WTC11 (cell line): ENCODE results near the gene RAMP1.

Source experiments
- ESRRA ChIP-seq: sonication (generic); formaldehyde crosslinking; IDR thresholded peaks from 2 replicates; pipeline ENCODE4 v1.8.1; 2022; ENCODE audit warnings: mild to moderate bottlenecking, missing genetic modification reagents, borderline replicate concordance
- SOX15 ChIP-seq: fragments of 250-450 bp; sonication (Bioruptor Pico); IDR thresholded peaks from 2 replicates; pipeline ENCODE4 v1.9.0; 2021; ENCODE audit warnings: mild to moderate bottlenecking

GRCh38 chr2:237951878-237952277 lies 92.5 kb downstream of the RAMP1 start:
- TF ChIP-seq SOX15 (CRISPR knock-in tag) (no peak), ESRRA (CRISPR knock-in tag) (no peak)
